ENCODE results near the gene TTBK2. TPM values are rescaled to one million over a fixed set of nuclear protein-coding genes. Genes with fewer than 3 reads are reported as not detected.

TTBK2 gene
- total and polyA plus RNA-seq, 2 donors, result 7.7 to 20.5 TPM

DNA sequence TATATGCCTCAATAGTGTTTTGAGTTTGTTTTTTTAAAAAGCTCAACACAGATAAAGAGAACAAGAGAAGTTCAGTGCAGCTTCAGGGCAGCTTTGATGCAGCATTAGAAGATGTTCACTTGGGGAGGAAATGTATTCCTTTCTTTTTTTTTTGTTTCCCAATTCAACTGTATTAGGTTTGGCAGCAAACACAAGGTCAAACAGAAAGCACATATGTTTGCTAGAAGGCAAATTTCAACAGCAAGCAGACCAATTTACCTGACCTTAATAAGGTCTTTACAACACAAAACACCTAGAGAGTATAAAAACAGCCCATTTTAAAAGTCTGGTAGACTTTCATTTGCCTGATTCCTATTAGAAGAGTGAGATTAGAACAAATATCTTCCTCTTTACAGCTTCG, 176.4 kb downstream of the TTBK2 start:
- no peaks in the 10 kb centered on the region for H3K4me1 ChIP-seq (ENCODE audit: insufficient read depth)
- H3K27ac ChIP-seq (ENCODE audit: low read depth), result no peak overlapping the region
- no peak overlapping the region for H3K4me3 ChIP-seq (ENCODE audit: low read depth, low read length)
- peaks cover 3% of the 10 kb centered on the region for H3K36me3 ChIP-seq (ENCODE audit: insufficient read depth)
- DNase-seq (ENCODE audit: extremely low spot score), result no peak
- WGBS, result 93% methylated on average over 1 of the region's 1 CpG

DNA sequence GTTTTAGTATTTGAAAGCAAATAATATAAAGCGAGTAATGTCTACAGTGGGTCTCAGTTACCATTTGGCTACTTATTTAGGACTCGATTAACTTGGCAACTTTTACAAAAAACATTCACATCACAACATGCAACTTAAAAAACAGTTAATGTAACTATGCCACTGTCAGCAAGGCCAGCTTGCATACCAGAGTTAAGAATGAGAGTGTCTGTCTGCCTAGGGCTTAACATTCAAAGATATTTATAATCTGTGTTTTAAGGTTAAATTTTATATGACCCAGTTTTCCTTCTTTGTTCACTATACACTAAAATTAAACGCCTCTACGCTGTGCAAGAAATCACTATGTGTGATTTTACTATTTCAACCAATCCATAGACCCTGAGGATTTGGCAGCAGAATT, 178.4 kb downstream of the TTBK2 start:
- 72% methylated on average over 4 of the region's 4 CpGs for WGBS
- Histone ChIP-seq H3K4me1 (ENCODE audit: insufficient read depth) (no peaks in the 10 kb centered on the region), H3K4me3 (ENCODE audit: low read depth, low read length) (no peak overlapping the region), H3K36me3 (ENCODE audit: insufficient read depth) (peaks cover 3% of the 10 kb centered on the region), H3K27ac (ENCODE audit: low read depth) (no peak overlapping the region)
- DNase-seq (ENCODE audit: extremely low spot score), result no peak

GRCh38 chr15:42741710-42742109, 178.9 kb downstream of the TTBK2 start:
- Histone ChIP-seq H3K4me3 (ENCODE audit: low read depth, low read length) (no peak overlapping the region), H3K27ac (ENCODE audit: low read depth) (no peak overlapping the region), H3K36me3 (ENCODE audit: insufficient read depth) (peaks cover 3% of the 10 kb centered on the region), H3K4me1 (ENCODE audit: insufficient read depth) (no peaks in the 10 kb centered on the region)
- no peak for DNase-seq (ENCODE audit: extremely low spot score)
- 64% methylated on average over 2 of the region's 2 CpGs for WGBS

DNA sequence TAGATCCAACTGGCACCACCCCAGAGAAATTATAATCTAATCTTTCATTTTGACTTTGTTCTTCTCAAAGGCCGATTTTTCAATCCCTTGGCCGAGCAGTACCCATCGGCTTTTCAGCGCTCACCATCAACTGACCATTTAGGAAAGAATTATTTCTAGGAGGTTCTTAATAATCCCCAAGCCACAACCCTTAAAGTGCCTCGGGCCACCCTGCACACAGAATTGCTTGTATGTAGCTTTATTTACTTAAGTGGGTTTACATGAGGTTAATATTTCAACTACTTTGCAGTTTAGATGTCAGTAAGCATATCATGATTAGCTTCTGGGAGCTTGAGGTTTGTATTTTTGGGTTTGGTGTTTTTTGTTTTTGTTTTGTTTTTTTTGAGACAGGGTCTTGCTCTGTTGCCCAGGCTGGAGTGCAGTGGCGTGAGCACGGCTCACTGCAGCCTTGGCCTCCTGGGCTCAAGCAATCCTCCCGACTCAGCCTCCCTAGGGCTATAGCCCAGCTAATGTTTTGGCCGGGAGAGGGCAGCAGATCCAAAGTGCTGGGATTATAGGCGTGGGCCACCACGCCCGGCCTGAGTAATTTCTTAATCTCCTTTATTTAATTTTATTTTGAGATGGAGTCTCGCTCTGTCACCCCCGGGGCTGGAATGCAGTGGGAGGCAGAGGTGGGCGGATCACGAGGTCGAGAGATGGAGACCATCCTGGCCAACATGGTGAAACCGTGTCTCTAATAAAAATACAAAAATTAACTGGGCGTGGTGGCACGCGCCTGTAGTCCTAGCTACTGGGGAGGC, 182.8 kb downstream of the TTBK2 start:
- WGBS, result 74% methylated on average over 21 of the region's 21 CpGs
- H3K27ac ChIP-seq (ENCODE audit: low read depth), result peak overlapping the region; percentile 95
- DNase-seq (ENCODE audit: extremely low spot score), result no peak
- H3K36me3 ChIP-seq (ENCODE audit: insufficient read depth), result peaks cover 4% of the 10 kb centered on the region
- peak overlapping the region; percentile 86 for H3K4me3 ChIP-seq (ENCODE audit: low read depth, low read length)
- H3K4me1 ChIP-seq (ENCODE audit: insufficient read depth), result peaks cover 1% of the 10 kb centered on the region

DNA sequence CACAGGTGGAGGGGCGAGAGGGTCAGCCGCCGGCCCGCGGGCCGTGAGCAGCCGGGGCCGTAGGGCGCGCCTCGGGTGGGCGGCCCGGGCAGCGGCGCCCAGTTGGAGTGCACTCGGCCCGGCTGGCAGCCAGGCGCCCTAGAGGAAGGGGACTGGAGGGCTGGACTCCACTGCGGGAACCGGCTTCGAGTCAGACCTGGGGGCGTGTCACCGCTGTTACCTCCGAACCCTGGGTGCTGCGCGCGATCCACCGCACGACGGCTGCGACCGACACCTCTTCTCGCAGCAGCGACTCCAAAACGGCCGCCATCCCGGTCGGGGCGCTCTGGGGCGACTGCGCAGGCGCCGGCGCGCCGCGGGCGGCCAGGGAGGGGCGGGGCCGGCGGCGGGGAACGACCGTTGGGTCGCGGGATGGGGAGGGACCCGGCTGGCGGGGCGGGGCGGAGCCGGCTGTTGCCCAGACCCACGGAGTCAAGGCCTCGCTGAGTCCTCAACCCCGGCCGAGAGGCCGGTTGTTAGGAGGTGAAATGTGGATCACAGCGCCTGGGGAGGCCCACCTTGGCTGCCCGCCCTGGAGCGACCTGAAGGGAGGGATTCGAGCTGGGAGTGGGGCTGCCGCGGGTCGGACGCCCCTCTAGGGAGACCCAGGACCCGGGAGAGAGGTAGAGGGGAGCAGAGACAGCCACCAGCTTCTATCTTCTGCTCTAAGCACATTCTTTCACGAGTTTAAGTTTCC, 183.6 kb downstream of the TTBK2 start, which contains the start of gene CDAN1:
Gene CDAN1 (minus strand): TSS at position 336 of the 736 bp plus-strand sequence. CDS start 26 bp downstream, at position 310.
- Histone ChIP-seq H3K4me1 (ENCODE audit: insufficient read depth) (peaks cover 1% of the 10 kb centered on the region), H3K36me3 (ENCODE audit: insufficient read depth) (peaks cover 4% of the 10 kb centered on the region), H3K4me3 (ENCODE audit: low read depth, low read length) (peak within 1 kb of the TSS; percentile 86), H3K27ac (ENCODE audit: low read depth) (peak within 1 kb of the TSS; percentile 95)
- under 1% methylated on average over 76 of the region's 76 CpGs for WGBS
- DNase-seq (ENCODE audit: extremely low spot score), result peak; percentile 57

DNA sequence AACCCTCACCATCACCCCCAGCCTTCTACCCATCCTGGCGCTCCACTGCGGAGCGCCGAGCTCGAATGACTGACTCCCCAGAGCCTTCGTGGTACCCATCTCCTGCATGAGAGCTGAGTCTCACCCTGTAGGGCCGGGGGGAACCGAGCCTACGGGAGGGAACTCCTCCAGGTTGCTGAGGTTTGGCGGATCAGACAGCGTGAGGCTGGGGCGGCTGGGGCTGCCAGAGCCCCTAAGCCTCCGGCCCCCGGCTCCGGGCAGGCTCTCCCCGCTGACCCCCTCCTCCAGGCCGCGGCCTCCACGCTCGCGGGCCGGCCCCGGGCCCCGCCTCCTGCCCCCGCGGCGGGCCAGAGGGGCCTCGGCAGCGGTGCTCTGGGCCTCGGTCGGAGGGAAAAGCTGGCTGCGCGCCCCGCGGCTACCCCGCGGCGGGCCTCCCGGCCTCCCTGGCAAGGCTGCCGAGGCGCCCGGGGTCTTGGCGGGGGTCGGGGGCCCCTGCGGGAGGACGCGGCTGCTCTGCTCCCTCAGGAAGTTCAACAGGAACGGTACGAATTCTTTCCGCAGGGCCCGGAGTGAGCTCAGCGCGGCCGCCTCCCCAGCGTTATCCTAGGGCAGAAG, 184.3 kb downstream of the TTBK2 start:
- Histone ChIP-seq H3K36me3 (ENCODE audit: insufficient read depth) (peaks cover 4% of the 10 kb centered on the region), H3K4me1 (ENCODE audit: insufficient read depth) (peaks cover 1% of the 10 kb centered on the region), H3K27ac (ENCODE audit: low read depth) (peak overlapping the region; percentile 62), H3K4me3 (ENCODE audit: low read depth, low read length) (peak overlapping the region; percentile 86)
- WGBS, result 1% methylated on average over 55 of the region's 55 CpGs
- DNase-seq (ENCODE audit: extremely low spot score), result no peak

DNA sequence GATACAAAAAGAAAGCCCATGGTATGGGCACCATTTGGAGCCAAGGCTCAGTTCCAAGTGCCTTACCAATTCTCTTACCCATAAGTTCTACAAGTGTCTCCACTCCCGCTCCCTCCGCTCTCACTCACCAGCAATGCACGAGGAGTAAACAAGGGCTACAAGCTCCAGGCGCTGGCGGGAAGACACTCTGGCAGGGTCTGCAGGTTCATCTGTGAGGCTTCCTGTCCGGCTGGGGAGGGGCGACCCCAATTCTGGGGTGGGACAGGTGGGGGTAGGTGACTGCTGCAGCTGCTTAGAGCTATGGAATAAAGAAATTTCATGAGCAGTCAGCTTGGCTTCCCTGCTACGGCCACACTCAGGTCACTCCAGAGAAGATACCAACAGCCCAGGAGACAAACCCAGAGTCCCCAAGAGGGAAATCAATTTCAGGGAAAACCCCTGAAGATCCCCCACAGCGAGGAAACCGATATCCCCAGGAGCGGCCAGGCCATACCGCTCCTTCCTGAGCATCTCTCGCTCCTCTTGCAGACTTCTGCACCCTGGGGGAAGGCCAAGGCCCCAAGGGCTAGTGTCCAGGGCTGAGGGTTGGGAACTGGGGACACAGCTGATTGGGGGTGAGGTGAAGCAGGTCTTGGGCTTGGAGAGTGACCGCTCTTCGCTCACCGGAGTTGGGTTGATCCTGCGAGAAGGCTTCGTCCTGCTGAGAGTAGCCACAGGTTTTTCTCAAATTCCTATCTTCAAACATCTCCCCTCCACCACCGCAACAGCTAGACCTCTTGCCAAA, 185.0 kb downstream of the TTBK2 start:
- Histone ChIP-seq H3K4me1 (ENCODE audit: insufficient read depth) (peaks cover 1% of the 10 kb centered on the region), H3K36me3 (ENCODE audit: insufficient read depth) (peaks cover 4% of the 10 kb centered on the region), H3K4me3 (ENCODE audit: low read depth, low read length) (peak overlapping the region; percentile 86), H3K27ac (ENCODE audit: low read depth) (no peak overlapping the region)
- no peak for DNase-seq (ENCODE audit: extremely low spot score)
- WGBS, result 72% methylated on average over 19 of the region's 19 CpGs

GRCh38 chr15:42734076-42734672, 186.4 kb downstream of the TTBK2 start:
- WGBS, result 94% methylated on average over 6 of the region's 6 CpGs
- peaks cover 1% of the 10 kb centered on the region for H3K4me1 ChIP-seq (ENCODE audit: insufficient read depth)
- no peak for DNase-seq (ENCODE audit: extremely low spot score)
- no peak overlapping the region for H3K4me3 ChIP-seq (ENCODE audit: low read depth, low read length)
- H3K27ac ChIP-seq (ENCODE audit: low read depth), result no peak overlapping the region
- peaks cover 6% of the 10 kb centered on the region for H3K36me3 ChIP-seq (ENCODE audit: insufficient read depth)

DNA sequence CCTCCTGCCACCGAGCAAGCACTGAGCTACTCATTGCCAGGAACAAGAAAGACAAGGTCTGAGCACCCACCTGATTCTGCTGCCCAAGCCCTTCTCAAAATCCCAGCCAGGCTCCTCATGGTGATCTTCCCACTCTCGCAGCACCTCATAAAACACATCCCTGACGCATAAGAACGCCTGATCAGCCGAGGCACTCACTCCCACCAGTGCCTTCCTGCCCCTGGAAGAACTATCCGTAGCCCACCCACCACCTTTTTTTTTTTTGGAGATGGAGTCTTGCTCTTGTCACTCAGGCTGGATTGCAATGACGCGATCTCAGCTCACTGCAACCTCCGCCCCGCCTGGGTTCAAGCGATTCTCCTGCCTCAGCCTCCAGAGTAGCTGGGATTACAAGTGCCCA, 187.6 kb downstream of the TTBK2 start:
- peaks cover 1% of the 10 kb centered on the region for H3K4me1 ChIP-seq (ENCODE audit: insufficient read depth)
- H3K36me3 ChIP-seq (ENCODE audit: insufficient read depth), result peaks cover 6% of the 10 kb centered on the region
- 89% methylated on average over 11 of the region's 11 CpGs for WGBS
- DNase-seq (ENCODE audit: extremely low spot score), result no peak
- no peak overlapping the region for H3K4me3 ChIP-seq (ENCODE audit: low read depth, low read length)
- no peak overlapping the region for H3K27ac ChIP-seq (ENCODE audit: low read depth)

- WGBS, result 87% methylated on average over 15 of the region's 15 CpGs
Measured at GRCh38 chr15:42732095-42732827, 188.3 kb downstream of the TTBK2 start.

DNA sequence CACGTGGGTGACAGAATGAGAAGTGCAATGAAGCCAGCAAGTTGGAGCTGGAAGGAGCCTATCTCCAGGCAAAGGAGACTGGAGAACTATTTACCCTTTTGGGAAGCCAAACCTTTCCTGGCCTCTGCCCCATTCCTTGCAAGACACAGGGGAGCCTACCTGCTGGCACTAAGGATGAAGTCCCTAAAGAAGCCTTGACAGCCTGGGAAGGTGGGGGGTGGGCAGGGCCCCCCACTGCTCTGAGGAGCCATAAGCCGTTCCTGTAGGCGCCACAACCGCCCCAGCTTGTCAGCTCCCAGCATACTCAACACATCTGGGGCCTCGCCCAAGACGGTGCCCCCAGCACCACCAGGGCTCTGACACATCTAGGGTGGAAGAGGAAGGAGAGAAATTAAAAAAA, 189.1 kb downstream of the TTBK2 start:
- no peak overlapping the region for H3K4me3 ChIP-seq (ENCODE audit: low read depth, low read length)
- H3K36me3 ChIP-seq (ENCODE audit: insufficient read depth), result peaks cover 6% of the 10 kb centered on the region
- no peak for DNase-seq (ENCODE audit: extremely low spot score)
- no peak overlapping the region for H3K27ac ChIP-seq (ENCODE audit: low read depth)
- H3K4me1 ChIP-seq (ENCODE audit: insufficient read depth), result peaks cover 1% of the 10 kb centered on the region
- 81% methylated on average over 6 of the region's 6 CpGs for WGBS

More at GRCh38 chr15:42732095-42732827, 188.3 kb downstream of the TTBK2 start:
- DNase-seq (ENCODE audit: extremely low spot score), result no peak
- H3K4me3 ChIP-seq (ENCODE audit: low read depth, low read length), result no peak overlapping the region
- no peak overlapping the region for H3K27ac ChIP-seq (ENCODE audit: low read depth)
- H3K36me3 ChIP-seq (ENCODE audit: insufficient read depth), result peaks cover 6% of the 10 kb centered on the region
- H3K4me1 ChIP-seq (ENCODE audit: insufficient read depth), result peaks cover 1% of the 10 kb centered on the region

- no peak overlapping the region for H3K27ac ChIP-seq (ENCODE audit: low read depth)
- peaks cover 6% of the 10 kb centered on the region for H3K36me3 ChIP-seq (ENCODE audit: insufficient read depth)
- no peak overlapping the region for H3K4me3 ChIP-seq (ENCODE audit: low read depth, low read length)
- no peaks in the 10 kb centered on the region for H3K4me1 ChIP-seq (ENCODE audit: insufficient read depth)
- 90% methylated on average over 14 of the region's 14 CpGs for WGBS
- DNase-seq (ENCODE audit: extremely low spot score), result no peak
Measured at GRCh38 chr15:42730536-42730935, 190.0 kb downstream of the TTBK2 start.

All from urinary bladder (tissue), 4 donors.